SK-N-DZ (cell line): ENCODE results near the gene NRXN3.
A peak's percentile ranks its signal among the peaks of the same experiment; 100 is the strongest.
"Not testable (repeated sequence)": the region's sequence is repeated elsewhere in the genome, so short reads cannot be mapped to it uniquely, and the experiment has no call there.

Source experiments
- DNase-seq: peaks from one replicate; pipeline ENCODE4 v3.0.0-alpha.2; 2015; ENCODE audit warnings: low spot score

The NRXN3 gene

GRCh38 chr14:78986989-78987388 lies 816.8 kb downstream of the NRXN3 start:
- no peak for DNase-seq

DNA sequence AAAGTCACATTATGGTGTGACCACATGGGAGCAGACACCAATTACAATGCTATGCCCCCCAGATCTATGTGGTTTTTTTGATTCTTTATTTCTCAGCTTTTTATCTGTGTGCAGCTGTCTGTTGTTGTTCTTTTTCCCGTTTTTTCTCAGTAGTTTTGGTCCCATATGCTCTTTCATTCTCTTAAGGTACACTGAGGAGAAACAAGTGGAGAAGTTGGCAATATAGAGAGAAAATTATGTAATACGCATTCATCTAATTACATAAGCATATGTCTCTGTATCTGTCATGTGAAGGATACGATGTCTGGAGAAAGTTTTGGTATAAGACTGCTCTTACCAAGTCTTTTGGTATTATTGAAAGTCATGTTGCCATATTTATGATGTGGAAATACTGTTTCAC lies 819.0 kb downstream of the NRXN3 start:
- DNase-seq = no peak

DNA sequence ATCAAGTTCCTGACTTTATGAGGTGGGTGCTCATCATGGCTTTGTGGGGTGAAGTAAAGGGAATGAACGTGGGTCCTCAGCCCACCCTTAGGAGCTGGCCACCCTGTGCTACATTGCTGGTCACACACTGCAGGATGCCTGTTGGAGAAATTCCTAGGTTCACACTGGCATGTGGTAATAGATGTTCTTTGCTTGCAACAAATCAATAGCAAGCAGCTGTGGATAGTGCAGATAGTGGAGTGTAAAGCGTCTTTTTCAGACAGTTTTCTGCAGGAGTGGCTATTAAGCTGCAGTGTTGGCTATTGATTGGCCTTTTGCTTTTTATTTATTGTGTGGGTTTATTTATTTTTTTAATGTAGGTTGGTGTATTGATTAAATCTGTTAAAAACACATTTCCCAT lies 822.7 kb downstream of the NRXN3 start:
- DNase-seq = no peak

DNA sequence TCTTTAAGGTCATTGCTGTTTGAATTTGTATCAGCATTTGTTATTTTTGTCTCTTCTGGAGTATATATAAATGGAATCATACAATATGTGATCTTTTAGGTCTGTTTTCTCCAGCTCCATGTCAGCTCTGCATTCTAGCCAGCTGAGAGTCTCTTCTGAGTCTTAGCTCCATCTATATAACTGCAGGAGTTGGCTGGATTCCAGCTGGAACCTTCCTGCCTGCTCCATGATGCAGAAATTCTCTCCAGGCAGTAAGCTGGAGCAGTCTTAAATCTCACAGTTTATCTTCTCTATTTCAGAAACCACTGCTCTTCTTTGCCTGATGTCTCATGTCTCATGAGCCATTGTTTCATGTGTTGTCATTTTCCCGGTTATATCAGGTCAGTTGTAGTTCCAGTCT lies 827.6 kb downstream of the NRXN3 start:
- no peak for DNase-seq

- no peak for DNase-seq
Observed at GRCh38 chr14:79009286-79009685, 839.1 kb downstream of the NRXN3 start.

- DNase-seq = peak; percentile 9
Observed at GRCh38 chr14:79011091-79011919, 841.1 kb downstream of the NRXN3 start.

DNA sequence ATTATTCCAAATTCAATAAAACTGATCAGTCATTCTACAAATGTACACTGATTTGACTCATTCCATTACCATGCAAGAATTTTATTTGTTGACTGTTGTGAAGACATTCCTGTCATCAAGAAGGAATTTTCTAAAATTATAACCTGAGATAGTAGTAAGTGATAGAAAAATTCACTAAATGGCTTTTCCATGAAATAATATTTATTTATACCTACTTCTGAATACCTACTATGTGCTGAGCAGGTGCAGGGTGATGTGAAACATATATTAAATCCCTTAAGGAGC lies 841.7 kb downstream of the NRXN3 start:
- DNase-seq = no peak

GRCh38 chr14:79016828-79017505 lies 846.8 kb downstream of the NRXN3 start:
- DNase-seq = no peak

DNA sequence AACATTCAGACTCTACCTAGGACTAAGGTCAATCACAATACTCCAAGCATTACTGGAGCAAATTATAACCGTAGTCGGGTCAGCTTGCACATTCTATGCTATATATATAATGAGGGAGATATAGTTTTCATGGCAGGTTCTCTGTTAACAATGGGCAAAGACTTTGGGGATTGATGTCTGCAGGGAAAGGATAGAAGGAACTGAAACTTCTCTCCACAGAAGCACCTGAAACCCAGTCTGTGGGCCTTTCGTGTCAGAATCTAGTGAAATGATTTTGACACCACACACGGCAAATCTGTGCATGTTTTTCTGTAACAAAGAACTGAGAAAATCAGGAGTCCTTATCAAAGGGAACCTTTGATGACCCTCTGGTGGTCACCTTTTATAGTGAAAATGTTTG lies 847.4 kb downstream of the NRXN3 start:
- no peak for DNase-seq

DNA sequence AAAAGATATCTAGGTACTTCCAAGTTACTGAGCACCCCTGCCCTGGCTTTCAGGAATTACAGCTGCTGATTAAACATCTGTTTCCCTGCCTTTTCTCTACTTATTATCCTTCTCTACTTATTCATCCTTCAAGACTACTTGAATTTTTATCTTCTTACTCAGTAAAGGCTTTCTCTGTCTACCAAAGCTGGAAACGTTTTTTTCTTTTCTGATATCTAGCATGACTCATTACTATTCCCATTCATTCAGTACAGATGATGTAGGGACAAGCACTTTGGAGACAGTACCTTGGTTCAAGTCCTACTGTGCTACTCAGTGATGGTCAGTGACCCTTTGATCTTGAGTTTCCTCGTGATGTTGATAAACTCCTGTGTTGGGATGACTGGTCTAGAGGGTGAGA lies 848.7 kb downstream of the NRXN3 start:
- no peak for DNase-seq

DNA sequence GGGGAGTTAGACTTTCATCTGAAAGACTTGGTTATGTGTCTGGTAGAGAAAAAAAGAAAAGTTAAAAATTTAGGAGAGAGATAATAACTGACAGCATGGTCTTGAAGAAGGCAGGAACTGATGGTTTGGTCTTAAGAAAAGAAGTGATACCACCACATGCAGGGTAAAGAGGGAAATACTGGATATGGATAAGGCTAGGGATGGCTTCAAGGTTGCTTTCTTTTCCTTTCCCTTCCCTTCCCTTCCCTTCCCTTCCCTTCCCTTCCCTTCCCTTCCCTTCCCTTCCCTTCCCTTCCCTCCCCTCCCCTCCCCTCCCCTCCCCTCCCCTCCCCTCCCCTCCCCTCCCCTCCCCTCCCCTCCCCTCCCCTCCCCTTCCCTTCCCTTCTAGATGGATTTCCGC lies 849.7 kb downstream of the NRXN3 start:
- DNase-seq = not testable (repeated sequence)

DNA sequence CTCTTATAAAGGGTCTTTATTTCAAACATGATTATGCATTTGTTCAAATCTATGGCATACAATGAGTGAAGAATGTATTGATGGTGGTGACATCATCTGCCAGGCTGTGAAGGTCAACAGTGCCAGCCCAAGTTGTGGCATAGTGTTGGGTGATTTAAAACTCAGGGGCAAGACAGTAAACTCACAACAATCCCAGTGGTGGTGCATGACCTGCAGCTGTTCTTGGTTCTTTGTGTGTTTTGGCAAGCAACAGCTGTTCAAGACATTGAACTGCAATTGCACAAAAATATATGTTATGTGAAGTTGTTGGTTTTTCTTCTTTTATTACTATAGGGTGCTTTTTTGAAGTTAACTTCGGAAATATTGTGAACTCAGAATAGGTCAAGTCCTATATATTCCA lies 851.6 kb downstream of the NRXN3 start:
- no peak for DNase-seq

- DNase-seq = no peak
Observed at GRCh38 chr14:79027138-79027537, 857.0 kb downstream of the NRXN3 start.

DNA sequence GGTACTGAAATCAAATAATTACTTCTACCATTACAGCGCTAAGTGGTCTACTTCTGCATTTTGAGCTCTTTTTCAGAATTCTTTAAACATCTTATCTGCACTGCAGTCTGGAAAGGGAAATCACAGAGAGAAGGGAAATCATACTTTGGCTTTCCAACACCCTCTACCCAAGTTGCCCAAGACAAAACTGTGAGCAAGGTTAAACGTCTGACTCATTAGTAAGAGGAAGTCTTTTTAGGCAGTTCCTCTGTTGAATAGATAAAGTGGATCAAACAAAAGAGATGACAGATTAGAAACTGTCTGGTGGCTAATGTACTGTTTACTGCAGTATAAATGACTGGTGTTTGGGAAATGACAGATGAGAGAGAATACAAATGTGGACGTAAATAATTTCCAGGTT lies 858.1 kb downstream of the NRXN3 start:
- DNase-seq = no peak

- DNase-seq = no peak
Observed at GRCh38 chr14:79036441-79036840, 866.3 kb downstream of the NRXN3 start.

DNA sequence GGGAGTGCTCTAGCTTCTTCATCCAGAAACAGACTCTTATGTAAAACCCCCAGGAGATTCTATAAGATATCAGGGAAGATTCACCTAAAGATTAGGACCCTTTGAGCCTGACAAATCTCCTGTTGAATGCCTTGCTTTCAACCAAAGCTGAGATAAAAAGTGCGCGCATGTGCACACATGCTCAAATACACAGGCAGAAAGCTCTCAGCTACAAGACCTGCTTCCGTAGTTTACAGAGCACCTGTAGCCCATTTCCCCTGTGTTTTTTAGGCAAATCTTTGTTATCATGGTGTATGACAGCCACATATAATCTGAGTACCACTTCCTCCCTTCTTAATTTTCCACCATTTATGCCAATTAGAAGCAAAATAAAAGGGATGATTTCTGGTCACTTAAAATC lies 866.9 kb downstream of the NRXN3 start:
- DNase-seq = no peak

GRCh38 chr14:79037593-79037992 lies 867.4 kb downstream of the NRXN3 start:
- DNase-seq = no peak

- no peak for DNase-seq
Observed at GRCh38 chr14:79040790-79041189, 870.6 kb downstream of the NRXN3 start.

GRCh38 chr14:79043194-79043889 lies 873.2 kb downstream of the NRXN3 start:
- DNase-seq = no peak

DNA sequence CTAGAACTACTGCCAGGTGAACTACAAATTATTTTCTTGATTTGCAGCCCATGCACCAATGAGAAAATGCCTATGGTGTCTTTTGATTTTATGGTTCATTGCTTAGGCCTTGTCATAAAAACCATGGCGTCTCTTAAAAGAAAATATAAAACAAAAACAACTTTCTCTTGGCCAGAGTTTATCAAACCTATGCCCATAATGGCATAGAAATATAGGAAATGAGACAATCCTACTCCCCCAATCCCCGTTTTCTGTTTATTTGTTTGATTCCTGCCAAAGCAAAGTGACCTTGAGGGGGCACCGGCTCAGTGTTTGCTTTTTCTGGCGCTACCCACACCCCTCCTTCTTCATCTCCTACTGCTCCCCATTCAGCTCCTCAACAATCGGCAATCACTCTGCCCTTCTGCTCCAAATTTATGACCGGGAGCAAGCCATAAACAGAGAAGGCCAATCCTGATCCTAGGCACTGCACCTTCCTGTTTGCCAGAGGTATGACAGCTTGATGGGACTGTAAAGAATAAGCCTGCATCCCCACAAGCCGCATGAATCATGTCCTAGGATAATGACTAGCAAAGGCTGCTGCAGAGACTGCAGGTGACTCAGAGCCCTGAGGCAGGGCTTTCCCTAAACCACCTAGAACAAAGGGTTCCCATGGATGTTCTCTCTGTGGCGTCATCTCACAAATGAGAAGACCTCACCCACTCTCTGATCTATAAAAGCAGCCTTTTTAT lies 874.9 kb downstream of the NRXN3 start:
- no peak for DNase-seq

GRCh38 chr14:79050787-79051727 lies 880.9 kb downstream of the NRXN3 start:
- no peak for DNase-seq
